Measurements from ENCODE around the gene KLK8.
A peak's percentile ranks its signal among the peaks of the same experiment; 100 is the strongest.
"Not testable (repeated sequence)": the region's sequence is repeated elsewhere in the genome, so short reads cannot be mapped to it uniquely, and the experiment has no call there.

KLK8 gene

DNA sequence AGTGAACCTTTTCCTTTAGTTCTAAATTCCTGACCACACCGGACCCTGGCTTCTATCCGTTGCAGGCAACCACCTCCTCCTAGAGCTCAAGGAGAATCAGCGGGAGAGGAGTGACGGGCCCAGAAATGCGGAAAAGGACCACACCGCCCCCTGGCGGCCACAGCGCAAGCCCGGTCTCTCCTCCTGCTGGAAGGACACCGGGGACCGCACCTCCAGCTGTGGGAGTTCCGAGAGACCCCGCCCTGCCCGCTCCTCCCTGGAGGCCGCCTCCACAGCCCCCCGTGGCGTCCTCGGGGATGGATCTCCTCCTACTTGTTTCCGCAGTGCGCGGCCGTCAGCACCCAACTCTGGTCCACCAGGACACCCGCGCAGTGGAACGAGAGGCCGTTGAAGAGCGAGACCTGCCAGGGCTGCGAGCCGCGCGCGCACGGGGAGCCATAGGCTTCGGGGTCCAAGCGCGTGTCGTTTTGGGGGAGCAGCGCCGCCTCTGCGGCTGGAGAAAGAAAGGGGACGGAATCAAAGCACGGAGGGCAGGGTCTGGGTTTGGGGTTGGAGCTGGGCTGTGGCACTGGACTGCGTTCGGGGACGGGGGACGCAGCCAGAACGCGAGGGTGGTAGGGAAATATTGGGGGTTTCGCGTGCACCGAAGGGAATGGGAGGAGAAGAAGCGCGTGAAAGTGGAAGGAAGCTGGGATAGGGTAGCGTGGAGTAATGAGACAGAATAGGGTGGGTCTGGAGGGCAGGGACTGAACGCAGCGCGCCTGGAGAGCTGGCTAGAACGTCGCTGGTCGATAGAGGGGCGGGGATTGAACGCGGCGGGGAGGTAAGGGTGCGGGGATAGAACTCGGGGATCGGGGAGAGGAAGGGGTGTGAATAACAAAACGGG, 15.6 kb upstream of the KLK8 start:
- peak; percentile 22 to 25 for DNase-seq

DNA sequence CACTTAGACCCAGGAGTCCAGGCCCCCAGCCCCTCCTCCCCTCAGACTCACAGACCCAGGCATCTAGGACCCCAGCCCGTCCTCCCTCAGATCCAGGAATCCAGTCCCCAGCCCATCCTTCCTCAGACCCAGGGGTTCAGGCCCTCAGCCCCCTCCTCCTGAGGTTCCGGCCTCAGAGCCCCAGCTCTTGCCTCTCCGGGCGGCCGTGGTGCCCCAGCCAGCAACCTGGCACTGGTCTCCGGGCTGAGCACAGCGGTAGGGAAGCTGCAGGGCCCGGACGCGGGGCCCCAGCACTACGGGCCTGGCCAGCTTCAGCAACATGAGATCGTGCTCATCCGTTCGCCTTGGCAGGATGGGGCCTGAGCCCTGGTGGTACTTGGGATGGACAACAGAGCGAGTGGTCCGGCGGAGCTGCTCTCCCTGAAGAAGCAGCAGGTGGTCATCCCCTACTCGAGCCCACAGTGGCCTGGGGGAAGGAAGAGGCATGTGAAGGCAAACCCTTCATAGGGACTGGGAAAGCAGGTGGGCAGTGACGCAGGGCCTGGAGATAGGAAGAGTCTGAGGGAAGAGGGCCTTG, 14.4 kb upstream of the KLK8 start:
- DNase-seq, result no peak

DNA sequence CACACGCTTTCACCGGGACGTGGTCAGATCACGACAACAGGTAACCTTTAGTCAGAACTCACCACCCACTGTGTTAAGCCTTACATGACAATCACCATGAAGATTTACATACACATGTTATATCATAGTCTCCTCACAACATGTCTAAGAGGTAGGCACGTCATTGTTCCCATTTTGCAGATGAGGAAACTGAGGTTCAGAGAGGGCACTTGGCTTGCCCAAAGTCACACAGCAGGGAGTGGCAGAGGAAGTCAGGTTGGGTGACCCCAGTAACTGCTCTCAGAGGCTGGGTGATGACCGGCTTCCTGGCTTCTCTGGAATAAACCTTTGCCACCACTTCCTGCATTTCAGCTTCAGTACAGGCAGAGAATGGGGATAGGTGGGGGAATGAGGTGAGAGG, 12.8 kb upstream of the KLK8 start:
- DNase-seq, result no peak

DNA sequence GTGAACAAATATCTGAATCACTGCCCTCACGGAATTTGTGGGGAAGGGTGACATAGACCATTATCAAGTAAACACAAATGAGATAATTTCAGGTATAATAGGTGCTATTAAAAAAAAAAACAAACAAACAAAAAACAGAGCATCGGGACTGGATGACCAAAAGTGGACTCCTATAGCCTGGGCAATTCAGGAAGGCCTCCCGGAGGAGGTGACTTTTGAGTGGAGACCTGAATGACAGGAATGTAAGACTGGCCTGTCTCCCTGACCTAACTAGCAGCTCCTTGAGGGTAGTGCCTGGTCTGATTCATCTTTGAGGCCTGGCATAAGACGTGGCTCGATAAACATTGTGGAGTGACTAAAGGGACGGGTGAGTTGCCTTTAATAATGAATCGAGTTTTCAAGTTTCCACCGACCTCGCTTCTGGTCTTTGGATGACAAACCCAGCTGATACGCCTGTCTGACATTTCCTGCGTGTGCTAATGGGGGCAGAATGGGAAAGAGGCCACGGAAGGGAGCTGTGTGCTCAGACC, 11.3 kb upstream of the KLK8 start:
- DNase-seq, result no peak

DNA sequence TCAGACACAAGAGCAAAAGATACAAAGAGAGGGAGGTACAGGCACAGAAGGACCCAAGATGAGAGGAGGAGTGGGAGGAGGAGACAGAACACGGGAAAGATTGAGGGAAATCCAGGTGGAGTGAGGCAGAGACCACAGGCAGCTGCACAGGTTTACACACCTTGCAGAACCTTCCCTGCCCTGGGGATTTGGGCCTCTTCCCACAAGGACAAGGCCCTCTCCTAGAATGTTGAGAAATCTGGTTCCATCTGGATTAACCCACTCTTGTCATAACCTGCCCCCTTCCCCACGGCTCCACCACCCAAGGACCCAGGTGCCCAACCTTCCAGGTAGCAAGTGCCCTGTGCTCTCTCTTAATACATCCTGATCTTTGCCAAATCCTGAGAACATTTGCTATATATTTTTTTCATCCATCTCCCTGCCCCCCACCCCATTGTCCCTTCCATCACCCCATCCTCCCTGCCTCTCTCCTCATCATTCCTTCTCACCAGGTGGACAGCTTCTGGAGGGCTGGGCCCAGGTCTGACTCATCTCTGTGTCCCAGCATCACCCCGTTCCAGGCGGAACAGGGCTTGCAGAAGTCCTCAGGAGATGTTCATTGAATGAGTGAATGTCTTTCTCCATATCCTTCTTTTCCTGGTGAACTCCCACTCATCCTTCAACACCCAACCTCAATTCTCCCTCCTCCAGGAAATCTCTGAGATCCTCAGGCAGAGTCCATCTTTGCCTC, 8.8 kb upstream of the KLK8 start:
- DNase-seq, result no peak

DNA sequence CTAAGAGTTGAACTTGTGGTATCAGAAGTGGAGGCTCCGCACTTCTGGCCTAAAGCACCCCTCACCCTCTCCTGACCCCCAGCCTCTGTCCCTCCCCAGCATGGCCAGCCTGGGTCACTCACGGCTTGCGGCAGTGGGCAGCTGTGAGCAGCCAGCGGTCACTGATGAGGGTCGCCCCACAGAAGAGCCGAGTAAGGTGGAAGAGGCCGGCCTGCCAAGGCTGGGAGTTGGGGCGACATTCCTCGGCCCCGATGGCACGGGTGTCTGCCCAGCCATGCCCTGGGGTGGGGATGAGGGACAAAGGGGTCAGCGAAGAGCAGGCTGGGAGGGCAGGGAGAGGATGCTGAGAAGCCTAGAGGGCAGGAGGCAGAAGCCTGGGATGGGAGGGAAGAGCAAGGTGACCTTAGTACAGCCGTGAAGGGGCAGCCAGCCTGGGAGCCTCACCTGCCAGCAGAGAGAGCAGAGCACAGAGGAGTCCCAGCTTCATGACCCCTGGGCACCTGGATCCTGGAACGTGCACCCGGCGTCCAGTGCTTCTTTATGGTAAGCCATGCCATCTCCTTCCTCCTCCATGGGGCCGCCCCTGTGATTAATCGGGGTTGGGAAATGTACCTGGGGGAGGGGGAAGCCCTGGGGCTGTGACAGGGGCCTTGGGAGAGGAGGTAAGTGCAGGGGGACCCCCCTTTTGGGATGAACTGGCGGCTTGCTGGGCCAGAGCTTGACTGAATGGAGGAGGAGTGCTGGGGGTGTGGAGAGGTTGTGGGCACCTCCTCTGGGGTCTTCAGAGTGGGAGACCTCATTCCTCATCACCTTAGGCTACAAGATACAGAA, 7.9 kb upstream of the KLK8 start:
- no peak for DNase-seq

DNA sequence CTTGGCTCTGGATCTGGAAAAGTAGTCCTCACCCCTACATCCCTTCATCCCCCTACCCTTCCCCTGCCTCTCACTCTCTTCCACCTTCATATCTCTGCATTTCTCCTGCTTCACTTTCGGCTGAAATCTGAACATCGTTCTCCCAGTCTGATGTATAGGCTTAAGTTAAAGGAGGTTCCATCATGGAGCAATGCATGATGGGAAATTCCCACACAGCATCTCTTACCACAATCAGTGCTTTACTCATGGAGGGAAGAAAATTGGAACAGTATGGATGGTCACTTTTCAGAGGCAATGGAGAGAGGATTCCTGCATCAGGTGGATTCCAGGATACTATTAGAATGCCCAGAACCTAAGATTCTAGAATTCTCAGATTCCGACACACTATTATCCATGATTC, 6.1 kb upstream of the KLK8 start:
- no peak for DNase-seq

DNA sequence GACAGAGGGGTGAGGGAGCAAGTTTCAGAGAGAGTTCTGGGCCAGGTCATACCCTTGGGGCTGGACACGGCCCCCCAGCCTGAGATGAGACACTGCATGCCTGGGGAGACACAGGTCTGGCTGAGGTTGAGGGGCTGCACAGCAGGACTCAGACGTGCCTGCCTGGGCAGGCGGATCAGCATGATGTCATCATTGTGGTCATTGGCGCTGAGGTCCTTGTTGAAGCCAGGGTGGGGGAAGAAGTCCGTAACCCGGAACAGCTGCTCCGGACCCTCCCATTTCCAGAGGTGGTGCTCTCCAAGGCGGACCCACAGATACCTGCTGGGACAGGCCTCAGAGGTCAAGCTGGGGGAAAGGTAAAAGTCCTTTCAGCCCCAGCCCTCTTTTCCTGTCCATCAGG, 5.0 kb upstream of the KLK8 start:
- DNase-seq, result no peak

DNA sequence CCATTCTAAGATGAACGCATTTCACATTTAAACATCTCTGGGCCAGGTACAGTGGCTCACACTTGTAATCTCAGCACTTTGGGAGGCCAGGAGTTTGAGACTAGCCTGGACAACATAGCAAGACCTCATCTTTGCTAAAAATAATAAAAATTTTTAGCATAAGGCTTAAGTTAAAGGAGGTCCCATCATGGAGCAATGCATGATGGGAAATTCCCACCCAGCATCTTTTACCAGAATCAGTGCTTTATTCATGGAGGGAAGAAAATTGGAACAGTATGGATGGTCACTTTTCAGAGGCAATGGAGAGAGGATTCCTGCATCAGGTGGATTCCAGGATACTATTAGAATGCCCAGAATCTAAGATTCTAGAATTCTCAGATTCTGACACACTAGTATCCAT, 3.8 kb upstream of the KLK8 start:
- DNase-seq, result no peak

DNA sequence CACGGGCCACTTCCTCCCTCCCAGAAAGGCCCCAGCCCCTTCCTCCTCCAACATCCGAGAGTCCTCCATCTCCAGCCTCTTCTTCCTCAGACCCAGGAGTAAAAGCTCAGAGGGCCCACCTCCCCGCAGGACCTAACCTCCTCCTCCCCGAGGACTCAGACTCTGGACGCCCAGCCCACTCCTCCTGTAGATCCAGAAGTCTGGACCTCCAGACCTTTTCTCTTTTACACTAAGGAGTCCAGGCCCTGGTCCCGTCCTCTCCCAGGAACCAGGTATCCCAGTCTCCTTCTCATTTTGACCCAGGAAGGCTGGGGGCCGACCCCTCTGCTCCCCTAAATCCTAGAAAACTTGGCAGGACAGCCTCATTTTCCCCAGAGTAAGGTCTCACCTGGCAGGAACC, 1.9 kb upstream of the KLK8 start:
- no peak for DNase-seq

DNA sequence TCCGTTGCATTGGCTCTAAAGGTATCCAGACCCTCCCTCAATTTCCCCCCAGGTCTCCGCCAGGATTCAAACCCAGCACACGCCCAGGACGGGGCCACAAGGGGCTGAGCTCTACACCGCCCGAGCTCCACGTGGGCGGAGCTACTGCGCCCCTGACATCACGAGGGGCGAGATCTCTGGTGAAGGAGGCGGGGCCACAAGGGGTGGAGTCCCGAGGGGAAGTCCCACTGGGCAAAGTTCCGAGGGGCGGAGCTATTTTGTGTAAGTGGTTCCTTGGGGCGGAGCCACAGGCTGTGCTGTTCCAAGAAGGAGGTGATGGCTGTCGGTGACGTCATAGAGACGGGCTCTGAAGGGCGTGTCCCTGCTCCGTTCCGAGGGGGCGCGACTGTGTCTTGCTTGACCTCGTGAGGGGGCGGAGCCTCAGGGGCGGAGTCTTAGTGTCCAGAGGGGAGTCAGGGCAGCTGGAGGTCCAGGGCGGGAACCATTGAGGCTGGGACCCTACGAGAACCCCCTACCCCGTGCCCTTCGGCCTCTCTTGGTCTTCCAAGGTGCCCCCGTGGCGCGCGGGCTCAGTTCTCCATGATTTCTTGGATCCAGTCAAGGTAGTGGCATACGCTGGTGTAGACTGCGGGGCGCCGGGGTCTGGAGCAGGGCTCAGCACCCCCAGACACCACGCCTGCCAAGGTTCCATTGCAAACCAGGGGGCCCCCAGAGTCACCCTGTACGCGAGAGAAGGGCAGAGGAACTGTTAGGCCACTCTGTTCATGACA, 1.3 kb upstream of the KLK8 start:
- DNase-seq, result no peak

DNA sequence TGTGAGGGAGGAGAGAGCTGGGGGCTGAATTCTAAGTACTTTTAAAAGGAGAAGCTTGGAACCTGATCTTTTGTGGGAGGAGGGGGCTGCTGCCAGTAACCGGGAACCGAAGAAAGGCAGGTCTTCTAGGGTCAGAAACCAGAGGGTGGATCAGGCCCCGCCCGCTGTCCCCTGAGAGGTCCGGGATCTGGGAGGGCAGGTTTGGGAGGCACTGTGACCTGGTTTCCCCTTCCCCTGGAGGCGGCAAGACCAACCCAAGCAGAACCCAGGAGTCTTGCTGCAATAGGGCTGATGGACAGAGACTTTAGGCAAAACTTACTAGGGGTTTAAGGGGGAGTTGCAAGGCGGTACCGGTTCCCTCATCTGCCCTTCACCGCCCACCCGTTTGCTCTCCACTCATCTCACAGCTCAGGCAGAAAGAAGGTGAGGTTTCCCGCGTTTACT, 707 bp upstream of the KLK8 start:
- DNase-seq, result no peak

DNA sequence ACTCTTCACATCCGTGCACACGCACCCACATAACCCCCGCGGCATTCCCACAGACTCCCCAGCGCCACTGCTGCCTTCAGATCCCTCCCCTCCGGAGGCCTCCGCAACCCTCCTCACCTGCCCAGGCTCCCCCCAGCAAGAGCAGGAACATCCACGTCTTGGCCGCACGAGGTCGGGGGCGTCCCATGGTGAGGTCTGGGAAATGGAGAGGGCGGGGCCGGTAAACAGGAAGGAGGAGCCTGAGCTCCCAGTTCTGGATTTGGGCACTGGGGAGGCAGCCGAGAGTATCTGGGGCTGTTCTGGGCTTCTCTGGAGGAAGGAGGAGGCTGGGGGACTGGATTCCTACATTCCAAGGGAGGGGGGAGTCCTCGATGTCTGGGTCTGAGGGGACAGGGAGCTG, 423 bp downstream of the KLK8 start:
- DNase-seq, result no peak

DNA sequence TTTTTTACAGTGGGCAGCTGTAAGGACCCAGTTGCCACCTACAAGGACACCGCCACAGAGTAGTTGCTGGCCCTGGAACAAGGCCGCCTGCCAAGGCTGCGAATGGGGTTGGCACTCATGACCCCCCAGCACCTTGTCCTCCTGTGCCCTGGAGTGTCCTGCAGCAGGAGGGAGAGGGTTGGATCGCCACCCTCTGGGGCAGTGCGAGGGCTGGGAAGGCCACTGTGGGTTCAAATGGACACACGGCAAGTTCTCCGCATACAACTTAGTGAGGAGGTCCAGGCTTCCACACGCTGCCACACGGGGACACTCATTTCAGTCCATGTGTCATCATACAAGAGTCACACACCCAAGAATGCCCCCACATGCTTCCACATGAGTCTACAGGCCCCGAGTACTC, 978 bp downstream of the KLK8 start:
- no peak for DNase-seq

DNA sequence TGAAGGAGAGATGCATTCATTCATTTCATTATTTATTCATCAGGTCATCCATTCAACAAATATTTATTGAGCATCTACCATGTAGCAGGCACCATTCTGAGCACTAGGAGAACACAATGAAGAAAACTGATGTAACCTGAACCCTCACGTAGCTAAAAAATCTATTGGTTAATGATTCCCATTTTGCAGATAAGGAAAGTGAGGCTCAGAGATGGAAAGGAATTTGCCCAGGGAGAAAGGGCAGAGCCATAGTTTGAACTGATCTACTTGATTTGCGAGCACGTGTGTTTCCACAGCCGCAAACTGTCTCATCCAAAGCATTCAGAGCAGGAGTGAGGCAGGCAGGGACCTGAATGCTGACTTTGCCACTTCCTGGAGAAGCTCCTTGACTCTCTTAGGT, 2.7 kb downstream of the KLK8 start:
- DNase-seq, result no peak

DNA sequence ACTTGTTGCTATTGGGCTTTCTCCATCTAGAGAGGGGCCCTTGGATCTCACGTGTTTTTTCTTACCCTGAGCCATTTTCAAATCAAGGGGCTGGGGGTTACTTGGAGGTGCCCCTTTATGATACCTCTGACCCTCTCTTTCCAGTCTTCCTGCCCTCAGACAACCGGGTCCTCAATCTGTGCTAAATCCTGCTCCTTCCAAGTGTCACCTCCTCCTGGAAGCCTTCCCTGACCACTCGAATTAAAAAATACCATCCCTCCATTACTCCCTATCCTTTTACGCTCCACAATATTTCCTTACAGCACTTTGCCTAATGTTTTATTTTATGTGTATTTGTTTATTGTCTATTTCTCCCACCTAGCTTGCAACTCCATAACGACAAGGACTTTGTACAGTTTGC, 3.3 kb downstream of the KLK8 start:
- DNase-seq, result no peak

DNA sequence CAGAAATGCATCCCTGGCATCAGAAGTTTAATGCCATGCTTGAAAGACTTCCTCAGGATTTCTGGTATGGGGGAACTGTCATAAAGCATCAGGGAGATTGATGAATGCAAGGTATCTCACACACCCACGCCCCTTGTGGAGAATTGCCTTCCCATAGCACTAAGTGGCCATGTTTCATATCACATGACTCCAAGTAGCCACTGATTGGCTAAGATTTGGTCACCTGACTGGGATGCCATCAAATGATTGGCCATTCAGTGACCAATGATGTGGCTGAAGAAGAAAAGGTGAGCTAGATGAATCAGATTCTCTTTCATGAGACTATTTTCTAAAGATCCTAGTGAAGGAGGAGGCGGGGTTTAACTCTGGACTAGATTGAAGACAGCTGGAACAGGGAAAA, 7.3 kb downstream of the KLK8 start:
- no peak for DNase-seq

DNA sequence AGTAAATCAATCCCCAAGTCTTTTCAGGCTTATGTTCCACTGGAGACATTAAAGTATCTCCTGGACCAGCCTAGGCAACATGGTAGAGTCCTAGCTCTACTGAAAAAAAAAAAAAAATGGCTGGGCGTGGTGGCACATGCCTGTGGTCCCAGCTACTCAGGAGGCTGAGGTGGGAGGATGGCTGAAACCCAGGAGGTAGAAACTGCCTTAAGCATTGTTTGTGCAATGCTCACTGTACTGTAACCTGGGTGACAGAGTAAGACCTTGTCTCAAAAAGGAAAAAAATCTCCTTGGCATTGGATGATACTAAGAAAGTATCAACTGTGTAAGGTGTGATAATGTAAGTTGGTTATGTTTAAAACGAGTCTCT, 8.8 kb downstream of the KLK8 start:
- DNase-seq, result no peak

DNA sequence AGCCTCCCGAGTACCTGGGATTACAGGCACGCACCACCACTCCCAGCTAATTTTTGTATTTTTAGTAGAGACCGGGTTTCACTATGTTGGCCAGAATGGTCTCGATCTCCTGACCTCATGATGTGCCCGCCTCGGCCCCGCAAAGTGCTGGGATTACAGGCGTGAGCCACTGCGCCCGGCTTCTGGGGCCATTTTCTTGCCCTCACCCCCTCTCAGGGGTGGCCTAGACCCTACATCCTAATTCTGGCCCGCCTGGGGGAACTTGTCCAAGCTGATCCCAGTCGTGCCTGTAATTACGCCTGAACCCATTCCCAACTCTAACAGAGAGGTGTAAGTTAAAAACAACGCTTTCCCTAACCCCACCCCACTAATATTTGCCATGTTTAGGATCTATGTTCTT, 17.0 kb downstream of the KLK8 start:
- DNase-seq, result not testable (repeated sequence)

DNA sequence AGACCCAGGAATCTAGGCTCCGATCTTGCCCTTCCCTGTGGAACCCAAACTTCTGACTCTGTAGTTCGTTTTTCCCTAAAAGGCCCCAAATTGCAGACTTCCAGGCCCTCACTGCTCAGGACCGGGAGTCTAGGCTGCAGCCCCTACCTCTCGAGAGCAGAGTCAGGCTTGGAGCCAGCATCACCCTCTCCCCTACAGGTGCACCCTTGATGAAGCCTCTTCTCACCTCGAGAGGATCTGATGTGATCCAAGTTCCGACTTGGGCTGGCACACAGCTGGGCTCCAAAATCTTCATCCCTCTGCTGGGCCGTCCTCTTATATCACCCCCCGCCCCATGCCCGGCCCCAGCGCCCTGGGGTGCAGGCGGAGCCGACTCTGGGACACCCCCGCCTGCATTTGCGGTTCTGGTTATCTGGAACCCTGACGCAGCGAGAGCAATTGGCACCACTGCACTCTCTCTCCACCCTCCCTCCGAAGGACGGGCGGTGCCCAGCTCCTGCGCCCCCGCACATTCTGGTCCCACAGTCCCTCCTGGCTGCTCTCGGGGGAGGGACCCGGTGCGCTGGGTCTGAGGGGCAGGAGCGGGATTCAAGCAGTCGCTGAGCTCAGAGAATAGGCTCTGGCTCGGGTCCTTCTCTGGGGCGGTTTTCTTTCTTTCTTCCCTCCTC, 17.6 kb downstream of the KLK8 start, which contains the start of gene KLK7:
Gene KLK7 (minus strand): TSS at position 293 of the 668 bp plus-strand sequence. CDS start 1,518 bp downstream, outside the sequence.
- DNase-seq, result no peak

DNA sequence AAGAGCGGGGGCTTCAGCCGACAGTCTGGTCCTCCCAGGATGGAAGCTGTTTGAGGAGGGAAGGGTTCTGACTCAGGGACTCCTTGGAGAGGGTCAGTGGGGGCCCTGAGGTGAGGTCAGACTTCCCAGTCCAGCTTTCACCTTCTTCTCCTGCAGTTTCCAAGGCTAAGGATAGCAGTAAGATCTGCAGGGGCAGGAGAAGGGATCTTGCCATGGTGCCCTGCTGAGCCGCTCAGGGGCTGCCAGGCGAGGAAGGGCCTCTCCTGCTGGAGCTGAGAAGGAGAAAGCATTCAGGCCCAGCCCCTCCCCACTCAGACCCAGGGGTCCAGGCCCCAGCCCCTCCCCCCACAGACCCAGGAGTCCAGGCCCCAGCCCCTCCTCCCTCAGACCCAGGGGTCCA, 19.2 kb downstream of the KLK8 start:
- DNase-seq, result no peak
